Measurements from ENCODE around the gene HSD3B7. TPM values are rescaled to one million over a fixed set of nuclear protein-coding genes. Genes with fewer than 3 reads are reported as not detected.

Gene HSD3B7
- total and polyA plus RNA-seq, 2 of the 8 experiments (the other 6 are each of a cell fraction or from before 2014, with no cell fraction given), result 2.9 to 6.6 TPM

- H3K4me3 ChIP-seq (ENCODE audit: extremely low read depth in 1 of 4, insufficient read depth in 2 of 4, low read depth in 3 of 4, low read length in 4 of 4), result no peak overlapping the region
- H3K4me1 ChIP-seq (replicated peaks in 1 of 4; ENCODE audit: control insufficient read depth in 3 of 4, insufficient read depth in 4 of 4, low read length in 3 of 4), result peaks cover 0 to 7% (median 4%) of the 10 kb centered on the region in 4 experiments; a peak in 4 of 7 replicates
- ChIA-PET POLR2A (ENCODE audit: partially characterized antibody) (no interaction called here), CTCF (ENCODE audit: partially characterized antibody) (interaction anchor here (1.8 kb wide), 1 partner anchor 50 kb away, joined by 9 read pairs; no protein-coding TSS in a partner anchor)
- H3K27me3 ChIP-seq (replicated peaks in 1 of 4; ENCODE audit: control insufficient read depth in 3 of 4, extremely low read depth in 1 of 4, insufficient read depth in 3 of 4, low read length in 3 of 4), result no peaks in the 10 kb centered on the region; a peak in 1 of 7 replicates
- H4K20me1 ChIP-seq (replicated peaks in 1 of 2; ENCODE audit: control insufficient read depth in 1 of 2, insufficient read depth in 2 of 2, low read length in 2 of 2), result peaks cover 0 to 3% of the 10 kb centered on the region in 2 experiments
- H3K18ac ChIP-seq (ENCODE audit: extremely low read depth, low read length), result no peak overlapping the region
- H3K4ac ChIP-seq (replicated peaks; ENCODE audit: insufficient read length, low read depth, low read length), result no peak overlapping the region
- no peak overlapping the region for H2AK5ac ChIP-seq (ENCODE audit: low read depth, low read length)
- H3K79me1 ChIP-seq (ENCODE audit: low read depth, low read length), result no peaks in the 10 kb centered on the region
- 95% methylated on average over 18 of the region's 21 CpGs; no CpG with 5 or more reads in 1 of the 2 experiments for WGBS, 2 experiments (ENCODE audit: extremely low coverage in 1 of 2, insufficient coverage in 1 of 2, insufficient read length in 1 of 2, insufficient replicate concordance in 2 of 2, low coverage in 1 of 2, low lambda C conversion rate in 2 of 2, missing lambda C conversion rate in 1 of 2)
- FAIRE-seq (no peak), DNase-seq (ENCODE audit: low read depth in 1 of 2, low spot score in 2 of 2) (no peak)
- no peak overlapping the region for H3K9ac ChIP-seq (replicated peaks in 1 of 4; ENCODE audit: extremely low read depth in 1 of 4, low read depth in 3 of 4, low read length in 3 of 4)
- no peak overlapping the region for H3K23ac ChIP-seq (ENCODE audit: insufficient read length)
- H3K4me2 ChIP-seq (ENCODE audit: insufficient read depth in 1 of 2, low read depth in 2 of 2, low read length in 2 of 2), result no peak overlapping the region
- no peak overlapping the region for H2BK120ac ChIP-seq (replicated peaks; ENCODE audit: low read depth, low read length)
- H3K56ac ChIP-seq (replicated peaks; ENCODE audit: insufficient read length, low read depth, low read length), result no peak overlapping the region
- no peak overlapping the region for H2AFZ ChIP-seq (ENCODE audit: low read length)
- no peaks in the 10 kb centered on the region for H3K9me3 ChIP-seq (ENCODE audit: insufficient read depth in 2 of 2, low read depth in 1 of 2, low read length in 1 of 2)
- no peak overlapping the region for H2BK5ac ChIP-seq (ENCODE audit: low read depth, low read length)
- no peak overlapping the region for H4K5ac ChIP-seq (ENCODE audit: insufficient read length, low read depth, low read length)
- H3K79me2 ChIP-seq (ENCODE audit: control insufficient read depth in 1 of 2, insufficient read depth in 2 of 2, low read length in 2 of 2), result no peaks in the 10 kb centered on the region
- H2BK20ac ChIP-seq (ENCODE audit: low read length), result no peak overlapping the region
- H2BK12ac ChIP-seq (ENCODE audit: low read depth, low read length), result 0 out of 2 replicates have a peak overlapping the region, but pooled peaks have one; percentile 60
- TF ChIP-seq RAD21 (IDR thresholded peaks at IDR 0.05 in 1 of 2, conservative IDR thresholded peaks at IDR 0.05 in 1 of 2; ENCODE audit: low read depth in 2 of 2, low read length in 2 of 2), result no peak
- TF ChIP-seq TEAD4 (IDR thresholded peaks at IDR 0.05; ENCODE audit: low read depth, low read length), result no peak
- TF ChIP-seq, protein P1, sequence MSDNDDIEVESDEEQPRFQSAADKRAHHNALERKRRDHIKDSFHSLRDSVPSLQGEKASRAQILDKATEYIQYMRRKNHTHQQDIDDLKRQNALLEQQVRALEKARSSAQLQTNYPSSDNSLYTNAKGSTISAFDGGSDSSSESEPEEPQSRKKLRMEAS (IDR thresholded peaks at IDR 0.05), result no peak
- TF ChIP-seq SP4 (IDR thresholded peaks at IDR 0.05; ENCODE audit: low read length), result no peak
- TF ChIP-seq YY1 (IDR thresholded peaks at IDR 0.05; ENCODE audit: low read depth, low read length), result no peak
- no peak for TF ChIP-seq SP2 (IDR thresholded peaks at IDR 0.05; ENCODE audit: low read length)
- H3K23me2 ChIP-seq (ENCODE audit: low read depth, low read length), result peaks cover 7% of the 10 kb centered on the region
- no peak overlapping the region for H4K91ac ChIP-seq (replicated peaks; ENCODE audit: insufficient read length, low read length)
- no peak overlapping the region for H4K8ac ChIP-seq (ENCODE audit: extremely low read depth, insufficient read depth, low read length)
- no peak overlapping the region for H3K14ac ChIP-seq (ENCODE audit: insufficient read length)
- no peak overlapping the region for H2BK15ac ChIP-seq (ENCODE audit: low read length)
- H3K36me3 ChIP-seq (ENCODE audit: control insufficient read depth in 2 of 4, insufficient read depth in 4 of 4, low read length in 3 of 4), result no peaks in the 10 kb centered on the region
- no peak overlapping the region for H3K27ac ChIP-seq (ENCODE audit: low read depth, low read length)
Observed at GRCh38 chr16:30992276-30992780, 7.3 kb downstream of the HSD3B7 start.

All from H1 (cell line).